Stimulated activated CD8-positive, alpha-beta memory T cell treated with anti-CD3 and anti-CD28 coated beads, Interleukin-12 subunit alpha, Interleukin-12 subunit beta, amount 100 ng/mL, for 1 hour (primary cell): ENCODE data around the gene MYO16.

Experiments used
- DNase-seq: peaks from one replicate; pipeline ENCODE4 v3.0.0-alpha.2; 2020; ENCODE audit warnings: low read depth

The MYO16 gene

DNA sequence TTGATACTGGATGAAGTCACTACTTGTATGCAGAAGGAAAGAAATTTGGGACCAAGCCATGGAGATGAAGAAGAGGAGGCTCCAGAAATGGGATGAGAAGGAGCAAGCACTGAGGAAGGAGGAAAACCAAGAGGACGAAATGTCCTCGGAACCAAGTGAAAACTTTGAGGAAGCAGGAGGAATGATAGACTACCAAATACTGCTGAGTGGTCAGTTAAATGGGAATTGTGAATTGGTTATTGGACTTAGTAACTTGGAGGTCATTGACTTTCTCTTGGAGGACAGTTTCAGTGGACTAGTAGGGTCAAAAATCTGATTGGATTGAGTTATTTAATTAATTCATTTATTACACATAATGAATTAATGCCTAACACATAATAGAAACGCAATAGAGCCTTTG lies 167.9 kb downstream of the MYO16 start:
- DNase-seq = no peak

DNA sequence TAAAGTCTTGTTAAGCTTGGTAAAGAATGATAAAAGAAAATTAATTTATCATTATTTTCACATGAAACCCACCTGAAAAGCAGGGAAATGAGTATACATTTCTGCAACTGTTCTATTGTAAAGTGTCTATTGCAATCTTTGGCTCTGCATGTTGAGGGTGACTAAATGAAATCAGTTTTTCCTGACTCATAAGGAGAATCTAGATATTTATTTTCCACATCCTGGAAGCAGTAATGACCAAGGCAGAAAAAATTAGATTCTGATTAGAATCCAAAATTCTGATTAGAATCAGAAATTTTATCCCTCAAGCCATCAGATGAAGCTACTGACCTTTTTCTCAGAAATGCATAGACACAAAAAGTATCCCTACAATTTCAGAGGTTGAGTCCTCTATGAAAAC lies 178.4 kb downstream of the MYO16 start:
- no peak for DNase-seq

DNA sequence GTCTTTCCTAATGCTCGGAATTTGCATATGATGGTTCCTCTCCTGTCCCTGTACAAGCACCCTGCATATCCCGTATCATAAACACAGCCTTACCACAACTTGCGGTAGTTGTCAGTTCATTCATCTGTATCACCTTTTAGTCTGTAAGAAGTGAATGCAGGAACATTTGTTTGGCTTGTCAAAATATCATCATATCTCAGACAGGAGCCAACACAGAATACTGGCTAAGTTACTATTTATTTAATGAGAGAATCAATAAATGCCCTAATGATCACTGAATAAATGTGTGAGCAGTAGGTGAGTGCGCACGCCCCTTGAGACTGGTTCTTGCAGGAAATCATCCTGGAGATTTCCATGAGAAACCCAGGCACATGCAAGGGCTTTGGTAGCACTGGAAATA lies 182.8 kb downstream of the MYO16 start:
- DNase-seq = no peak

DNA sequence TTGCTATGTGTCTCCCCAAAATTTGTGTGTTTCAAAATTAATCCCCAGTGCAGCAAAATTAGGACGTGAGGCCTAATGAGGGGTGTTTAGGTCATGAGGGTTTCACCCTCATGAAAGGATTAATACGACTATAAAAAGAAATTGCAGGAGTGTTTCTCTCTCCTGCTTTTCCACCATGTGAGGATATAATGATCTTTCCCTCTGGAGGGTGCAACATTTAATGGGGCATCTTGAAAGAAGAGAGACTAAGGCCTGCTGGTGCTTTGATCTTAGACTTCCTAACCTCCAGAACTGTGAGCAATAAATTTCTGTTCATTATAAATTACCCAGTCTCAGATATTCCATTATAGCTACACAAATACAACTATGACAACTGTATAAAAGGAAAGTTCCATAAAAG lies 183.2 kb downstream of the MYO16 start:
- no peak for DNase-seq

DNA sequence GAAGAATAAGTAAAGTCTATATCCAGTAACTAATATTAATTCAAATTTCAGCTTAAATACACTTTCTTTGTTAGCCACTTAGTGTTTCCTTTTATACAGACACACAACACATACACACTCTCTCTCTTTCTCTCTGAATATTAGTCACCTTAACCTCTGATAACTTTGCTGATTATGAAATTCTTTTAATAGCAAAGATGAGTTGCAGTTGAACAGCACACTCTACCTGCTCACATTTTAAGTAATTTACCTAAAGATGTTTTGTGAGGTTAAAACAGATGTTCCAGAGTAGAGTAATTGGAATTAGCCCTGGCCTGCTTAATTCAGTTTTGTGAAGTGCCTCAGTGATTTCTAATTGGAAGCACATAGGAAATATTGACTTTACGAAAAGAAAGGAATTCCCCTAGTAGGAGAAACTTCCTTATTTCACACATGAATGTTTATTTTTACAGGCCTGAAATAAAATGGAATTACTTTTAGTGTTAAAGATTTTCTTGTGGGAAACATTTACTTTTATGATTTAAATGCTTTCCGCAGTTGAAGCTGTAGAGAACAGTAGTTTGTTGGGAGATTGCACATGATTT lies 184.3 kb downstream of the MYO16 start:
- no peak for DNase-seq

DNA sequence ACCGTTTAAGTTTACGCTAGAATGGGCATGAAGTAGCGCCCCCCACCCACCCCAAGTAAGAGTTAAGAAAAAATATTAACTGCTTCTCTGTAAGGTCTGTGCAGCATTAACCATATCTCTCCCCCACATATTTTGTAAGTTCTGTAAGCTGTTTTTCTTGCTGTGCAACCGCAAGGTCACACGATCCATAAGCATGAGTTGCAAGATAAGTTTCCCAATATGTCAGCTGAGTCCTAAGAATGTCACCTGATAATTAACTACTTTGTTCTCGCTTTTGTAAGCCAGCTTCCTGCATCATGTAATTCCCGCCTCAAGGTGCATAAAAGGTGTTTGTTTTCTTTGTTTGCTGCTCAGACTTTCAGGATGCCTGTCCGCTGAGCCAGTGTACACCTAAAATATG lies 187.0 kb downstream of the MYO16 start:
- no peak for DNase-seq

DNA sequence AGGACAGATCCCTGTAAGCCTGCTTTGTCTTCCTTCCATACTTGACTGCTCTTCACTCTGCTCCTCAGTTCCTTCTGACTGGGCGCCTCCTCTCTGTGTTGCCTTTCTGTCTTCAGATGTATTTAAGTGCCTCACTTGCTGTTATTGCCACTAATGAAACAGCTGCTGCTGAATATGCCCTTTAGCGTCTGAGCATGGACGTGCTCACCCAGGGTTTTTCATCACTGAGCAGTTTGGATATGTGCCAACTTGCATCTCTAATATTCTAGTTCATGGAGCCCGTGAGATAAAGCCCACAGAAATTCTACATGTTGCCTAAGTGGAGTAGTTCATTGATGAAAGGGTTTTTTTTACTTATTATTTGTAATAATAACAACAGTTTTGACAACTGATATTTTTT lies 198.2 kb downstream of the MYO16 start:
- no peak for DNase-seq

DNA sequence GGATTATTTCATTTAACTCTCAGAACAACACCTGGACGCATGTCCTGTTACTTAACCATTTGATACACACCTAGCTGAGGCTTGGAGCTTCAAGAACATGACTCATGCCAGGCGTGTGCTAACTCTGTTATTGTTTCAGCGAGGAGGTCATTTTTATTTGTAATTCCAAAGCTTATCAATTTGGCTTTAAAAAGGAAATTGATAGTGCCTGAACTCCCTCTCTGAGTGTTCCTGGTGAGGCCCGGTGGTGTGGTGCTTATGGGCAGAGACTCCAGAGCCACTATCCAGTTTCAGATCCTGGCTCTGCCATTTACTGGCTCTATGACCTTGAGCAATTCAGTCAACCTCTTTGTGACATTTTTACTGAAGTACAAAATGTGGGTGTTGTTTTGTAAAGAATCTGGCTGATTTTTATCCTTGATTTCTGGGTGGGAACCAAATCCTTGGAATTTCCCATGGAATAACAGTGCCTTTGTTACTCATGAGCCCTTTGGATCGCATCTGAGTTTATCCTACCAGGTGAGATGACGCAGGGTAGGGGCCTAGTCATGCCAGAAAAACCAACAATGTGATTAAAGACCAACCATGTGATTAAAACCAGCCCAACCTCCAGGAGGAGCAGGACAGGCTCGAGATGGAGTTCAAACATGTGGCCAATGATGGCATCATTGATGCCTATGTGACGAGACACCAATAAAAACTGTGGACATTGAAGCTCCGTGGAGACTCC lies 198.8 kb downstream of the MYO16 start:
- DNase-seq = no peak

DNA sequence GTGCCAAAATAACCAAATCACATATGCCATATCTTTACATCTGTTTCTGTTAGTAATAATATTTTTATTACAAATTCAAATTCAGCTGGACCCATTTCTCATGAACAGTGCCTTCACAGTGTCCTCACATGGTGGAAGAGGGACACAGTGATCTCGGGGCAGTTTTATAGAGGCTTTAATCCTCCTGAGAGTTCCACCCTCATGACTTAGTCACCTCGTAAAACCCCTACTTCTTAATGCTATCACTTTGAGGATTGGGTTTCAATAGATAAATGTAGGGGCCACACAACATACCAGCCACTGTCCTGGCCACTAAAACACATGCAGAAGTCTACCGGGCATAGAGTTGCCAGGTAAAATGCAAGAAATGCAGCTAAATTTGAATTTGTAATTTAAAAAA lies 201.5 kb downstream of the MYO16 start:
- DNase-seq = no peak

DNA sequence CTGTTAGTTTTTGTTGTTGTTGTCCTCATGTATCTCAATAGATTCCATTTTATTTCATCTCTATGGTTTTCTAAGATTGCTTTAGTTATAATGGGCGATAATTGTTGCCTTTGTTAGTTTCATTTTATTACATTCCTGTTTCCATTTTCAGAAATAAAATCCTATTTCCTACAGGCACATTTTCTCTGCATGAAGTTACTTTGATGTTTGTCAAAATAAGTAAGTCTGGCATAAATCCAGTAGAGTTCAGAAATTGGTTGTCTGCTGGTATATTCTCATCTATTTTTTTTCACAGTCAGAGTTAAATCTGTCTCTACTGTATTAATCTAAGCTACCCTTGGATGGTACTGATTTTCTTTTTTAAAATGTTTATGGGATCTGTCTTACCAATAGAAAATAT lies 204.1 kb downstream of the MYO16 start:
- DNase-seq = no peak

DNA sequence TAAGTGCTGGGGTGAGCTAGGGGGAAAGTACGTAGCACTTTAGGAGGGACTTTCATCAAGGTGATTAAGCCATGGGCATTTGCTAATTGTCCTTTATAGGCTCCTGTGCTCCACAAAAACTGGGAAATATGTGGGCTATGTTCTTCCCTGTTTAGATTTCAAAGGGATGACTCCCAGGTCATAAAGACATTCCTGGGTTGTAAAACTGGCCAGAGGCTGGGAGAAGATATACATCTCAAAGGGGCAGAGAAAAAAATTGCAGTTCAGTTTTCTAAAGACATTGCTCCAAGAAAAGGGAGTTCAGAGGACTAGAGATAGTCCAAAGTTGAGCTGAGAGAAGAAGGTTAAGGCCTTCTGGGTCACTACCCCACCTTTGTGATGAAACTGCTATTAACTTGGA lies 204.8 kb downstream of the MYO16 start:
- DNase-seq = no peak

DNA sequence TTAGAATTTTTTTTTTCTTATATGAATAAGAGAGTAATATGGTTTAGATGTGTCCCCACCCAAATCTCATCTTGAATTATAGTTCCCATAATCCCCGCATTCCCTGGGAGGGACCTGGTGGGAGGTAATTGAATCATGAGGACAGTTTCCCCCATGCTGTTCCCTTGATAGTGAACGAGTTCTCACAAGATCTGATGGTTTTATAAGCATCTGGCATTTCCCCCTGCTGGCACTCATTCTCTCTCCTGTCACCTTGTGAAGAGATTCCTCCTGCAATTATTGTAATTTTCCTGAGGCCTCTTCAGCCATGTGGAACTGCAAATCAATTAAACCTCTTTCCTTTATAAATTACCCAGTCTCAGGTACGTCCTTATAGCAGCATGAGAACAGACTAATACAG lies 205.7 kb downstream of the MYO16 start:
- DNase-seq = no peak

DNA sequence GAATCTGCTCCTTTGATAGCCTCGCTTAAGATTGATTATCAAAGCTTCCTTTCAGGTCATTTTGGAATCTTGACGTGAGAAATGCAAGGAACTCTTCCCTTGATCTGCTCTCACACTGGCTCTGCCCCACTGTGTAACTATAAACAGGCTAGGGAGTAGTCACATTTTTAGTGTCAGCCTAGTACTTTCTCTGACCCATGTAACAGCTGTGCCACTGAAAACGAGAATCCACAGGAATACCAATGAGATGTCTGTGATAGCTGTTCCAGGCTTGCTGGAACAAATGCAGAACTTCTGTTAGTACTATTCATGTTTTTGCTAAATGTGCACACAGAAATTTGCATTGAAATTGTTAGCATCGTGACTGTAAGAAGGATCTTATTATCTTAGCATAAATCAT lies 221.3 kb downstream of the MYO16 start:
- no peak for DNase-seq

DNA sequence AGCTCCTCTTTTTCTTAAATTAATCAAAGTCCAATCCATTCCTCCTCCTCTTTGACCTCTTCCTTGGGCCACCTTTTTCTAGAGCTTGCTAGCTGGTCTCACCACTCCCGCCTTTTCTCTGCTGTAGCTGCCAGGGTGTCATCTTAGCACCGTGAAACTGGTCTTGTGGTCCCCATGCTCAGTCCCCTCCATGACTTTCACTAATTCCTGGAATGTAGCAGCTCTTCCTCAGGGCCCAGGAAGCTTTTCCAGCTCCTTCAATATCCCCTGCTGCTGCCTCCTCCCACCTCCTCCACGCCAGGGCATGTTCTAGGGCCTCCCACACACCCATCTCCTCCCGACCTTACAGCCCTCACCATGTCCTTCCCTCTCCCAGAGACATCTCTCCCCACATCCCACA lies 222.2 kb downstream of the MYO16 start:
- DNase-seq = no peak

DNA sequence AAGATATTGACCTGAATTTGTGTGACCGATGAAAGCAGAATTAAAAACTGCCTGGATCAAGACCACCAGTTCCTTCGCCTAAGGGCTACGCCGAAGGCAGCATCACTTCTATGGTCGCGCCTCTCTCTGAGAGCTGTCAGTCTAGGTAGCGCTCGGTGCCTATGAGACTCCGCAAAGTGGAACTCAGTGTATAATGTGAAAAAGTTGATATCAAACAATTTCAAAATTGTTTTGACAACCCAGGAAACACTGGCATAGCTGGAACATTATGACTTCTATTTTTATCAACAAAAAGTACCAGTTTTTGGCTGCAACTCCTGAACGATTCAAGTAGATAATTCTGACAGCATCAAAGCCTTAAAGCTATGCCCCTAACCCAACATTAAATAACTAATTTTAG lies 223.6 kb downstream of the MYO16 start:
- DNase-seq = no peak

DNA sequence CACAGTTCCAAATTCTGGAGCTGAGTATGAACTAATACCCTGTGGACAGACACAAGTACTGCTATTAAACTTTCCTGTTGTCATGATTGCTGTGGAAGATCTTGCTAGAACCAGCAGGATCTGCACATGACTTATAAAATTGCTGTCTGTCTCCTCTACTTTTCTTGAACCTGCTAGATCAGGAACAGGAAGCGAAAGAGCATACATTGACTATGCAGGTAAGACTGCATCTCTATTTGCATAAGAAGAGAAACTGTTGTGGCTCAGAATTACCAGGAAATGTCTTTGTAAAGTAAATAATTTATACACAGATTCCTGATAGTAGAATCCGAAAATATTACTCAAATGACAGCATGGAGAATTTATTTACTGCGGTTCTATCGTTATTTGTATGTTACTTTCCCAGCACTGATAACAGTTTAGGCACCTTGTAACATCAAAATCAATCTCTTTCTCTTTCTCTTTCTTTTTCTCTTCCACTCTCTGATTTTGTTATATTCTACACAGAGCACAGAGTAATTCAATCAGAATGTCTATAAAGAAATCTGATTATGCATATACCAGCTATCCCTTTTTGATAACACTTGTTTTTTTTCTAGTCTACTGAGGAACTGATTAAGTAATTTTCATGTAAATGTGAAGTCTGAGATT lies 226.5 kb downstream of the MYO16 start:
- no peak for DNase-seq

DNA sequence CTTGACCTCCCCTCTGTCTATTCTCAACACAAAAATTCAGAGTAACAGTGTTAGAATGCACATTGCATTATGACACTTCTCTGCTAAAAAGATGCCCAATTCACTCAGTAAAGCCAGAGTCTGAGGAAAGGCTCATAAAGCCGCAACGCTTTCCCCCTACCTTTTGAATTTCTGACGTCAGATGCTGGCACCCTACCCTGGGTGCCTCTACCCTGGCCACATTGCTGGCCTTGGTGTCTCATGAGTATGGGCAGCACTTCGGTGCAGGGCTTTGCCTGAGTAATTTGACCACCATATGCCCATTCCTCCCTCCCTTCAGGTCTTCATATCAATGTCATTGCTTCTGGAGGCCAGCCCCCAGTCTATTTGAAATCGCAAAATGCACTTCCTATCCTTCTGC lies 229.3 kb downstream of the MYO16 start:
- no peak for DNase-seq

DNA sequence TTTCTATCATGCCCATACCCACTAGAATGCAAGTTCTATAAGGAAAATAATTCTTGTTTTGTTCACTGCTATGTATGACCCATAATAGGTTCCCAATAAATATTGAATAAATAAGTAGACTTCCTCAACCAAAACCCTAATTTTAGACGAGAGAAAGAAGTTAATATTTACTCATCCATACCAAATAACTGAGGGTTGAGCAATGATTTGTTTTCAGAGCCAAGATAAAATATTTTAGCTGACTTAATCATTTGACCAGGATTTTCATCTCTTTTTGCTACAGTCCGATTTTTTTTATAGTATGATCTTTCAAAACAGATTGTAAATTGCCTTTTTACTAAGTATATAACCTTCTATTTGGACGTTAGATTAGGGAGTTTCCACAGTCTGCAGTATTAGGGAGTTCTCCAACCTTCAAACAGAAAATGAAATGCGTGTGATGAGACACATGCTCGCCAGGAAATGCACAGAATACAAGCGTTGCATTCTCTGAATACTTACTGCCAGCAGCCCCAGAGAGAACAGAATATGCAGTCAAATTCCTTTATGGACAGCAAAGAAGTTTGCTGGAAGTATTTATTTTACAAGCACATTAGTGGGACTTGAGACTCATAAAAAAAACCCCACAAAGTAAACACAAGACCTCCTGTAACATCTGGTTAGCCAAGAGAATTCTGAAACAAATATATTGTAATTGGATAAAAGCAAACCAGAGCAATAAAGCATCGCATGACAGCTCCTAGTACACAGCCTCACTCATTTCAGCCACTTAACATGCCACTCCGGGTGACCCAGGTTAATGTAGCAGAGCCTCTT lies 230.0 kb downstream of the MYO16 start:
- no peak for DNase-seq

DNA sequence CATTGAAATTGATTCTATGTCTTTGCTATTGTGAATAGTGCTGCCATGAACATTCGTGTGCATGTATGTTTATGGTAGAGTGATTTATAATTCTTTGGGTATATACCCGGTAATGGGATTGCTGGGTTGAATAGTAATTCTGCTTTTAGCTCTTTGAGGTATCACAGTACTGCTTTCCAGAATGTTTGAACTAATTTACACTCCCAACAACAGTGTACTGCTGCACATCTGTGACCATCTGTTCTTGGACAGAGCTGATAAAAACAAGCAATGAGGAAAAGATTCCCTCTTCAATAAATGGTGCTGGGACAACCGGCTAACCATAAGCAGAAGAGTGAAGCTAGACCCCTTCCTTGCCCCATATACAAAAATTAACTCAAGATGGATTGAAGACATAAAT lies 231.0 kb downstream of the MYO16 start:
- DNase-seq = no peak

DNA sequence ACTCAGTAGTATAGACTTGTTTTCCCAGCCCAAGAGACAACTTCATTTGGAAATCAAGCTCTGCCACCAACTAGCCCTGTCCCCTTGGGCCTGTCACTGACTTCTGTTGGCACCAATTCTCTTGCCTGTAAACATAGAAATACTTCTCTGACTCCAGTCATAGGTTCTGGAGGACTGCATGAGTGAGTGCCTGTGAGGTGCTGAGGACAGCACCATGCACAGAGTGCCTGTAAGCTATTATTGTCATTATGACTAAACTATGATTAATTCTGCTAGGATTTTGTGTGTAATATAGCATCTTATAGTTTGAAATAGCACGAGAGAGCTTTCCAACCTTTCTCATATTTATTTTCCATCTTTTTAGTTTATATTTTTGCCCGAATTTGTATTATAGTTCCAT lies 247.9 kb downstream of the MYO16 start:
- DNase-seq = no peak

DNA sequence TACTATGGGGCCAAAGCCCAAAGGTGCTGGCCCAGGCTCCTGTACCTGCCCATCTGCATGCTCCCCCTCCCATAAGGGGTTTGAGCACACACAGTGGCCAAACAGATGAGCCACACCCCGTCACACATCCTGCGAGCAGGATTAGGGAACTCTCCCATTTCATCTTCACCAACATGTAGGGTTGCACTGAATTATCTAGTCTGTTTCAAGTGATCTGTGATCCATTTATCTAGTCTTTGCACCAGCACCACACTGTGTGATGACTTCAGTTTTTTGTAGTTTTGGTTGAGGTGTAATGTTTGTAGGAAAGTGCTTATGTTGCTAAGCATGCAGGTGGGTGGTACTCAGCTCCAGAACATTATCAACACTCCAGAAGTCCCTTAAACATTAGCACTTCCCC lies 249.3 kb downstream of the MYO16 start:
- no peak for DNase-seq

DNA sequence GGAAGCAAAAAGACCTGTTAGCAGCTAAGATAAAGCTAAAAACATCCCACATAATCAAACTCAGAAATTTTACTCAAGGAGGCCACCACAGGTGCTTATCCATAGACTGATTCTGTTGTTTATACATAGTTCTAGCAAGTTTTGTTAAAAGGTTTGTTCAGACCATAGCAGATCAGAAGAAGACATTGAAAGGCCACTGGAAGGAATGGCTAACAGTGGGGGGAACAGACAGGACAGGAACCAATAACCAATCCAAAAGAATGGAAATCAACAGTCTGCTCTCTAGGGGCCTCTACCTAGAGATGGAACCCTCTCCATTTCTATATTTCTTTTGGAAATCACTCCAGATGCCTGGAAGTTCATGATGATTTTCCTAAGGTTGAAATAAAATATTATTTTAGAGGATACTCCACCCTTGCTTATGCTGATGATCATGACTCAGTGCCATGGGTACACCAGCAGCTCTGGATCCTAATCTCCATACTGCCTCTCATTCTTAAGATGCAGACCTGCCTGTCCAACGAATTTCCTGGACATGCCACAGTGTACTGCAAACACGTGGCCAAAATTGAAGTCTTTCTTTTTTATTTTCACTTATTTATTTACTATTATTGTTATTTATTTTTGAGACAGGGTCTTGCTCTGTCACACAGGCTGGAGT lies 260.0 kb downstream of the MYO16 start:
- no peak for DNase-seq
